GM12865 (cell line): Measurements from ENCODE around the gene TBC1D2B.

Source experiments
- DNase-seq: peaks from one replicate; pipeline ENCODE4 v3.0.0; 2010; ENCODE audit warnings: low read depth
- H3K4me3 ChIP-seq: 2 replicates; pipeline ENCODE4 v1.5.1; 2011; ENCODE audit warnings: mild to moderate bottlenecking, low read depth, low read length, control low read depth
- TF ChIP-seq, protein P1 (sequence below): IDR thresholded peaks from 2 replicates; pipeline ENCODE4 v1.5.1; 2011; ENCODE audit warnings: low read length, control low read depth, low read depth, inconsistent platforms; ENCODE audit not compliant: insufficient read depth; ENCODE audit errors: missing control alignments

TBC1D2B gene

DNA sequence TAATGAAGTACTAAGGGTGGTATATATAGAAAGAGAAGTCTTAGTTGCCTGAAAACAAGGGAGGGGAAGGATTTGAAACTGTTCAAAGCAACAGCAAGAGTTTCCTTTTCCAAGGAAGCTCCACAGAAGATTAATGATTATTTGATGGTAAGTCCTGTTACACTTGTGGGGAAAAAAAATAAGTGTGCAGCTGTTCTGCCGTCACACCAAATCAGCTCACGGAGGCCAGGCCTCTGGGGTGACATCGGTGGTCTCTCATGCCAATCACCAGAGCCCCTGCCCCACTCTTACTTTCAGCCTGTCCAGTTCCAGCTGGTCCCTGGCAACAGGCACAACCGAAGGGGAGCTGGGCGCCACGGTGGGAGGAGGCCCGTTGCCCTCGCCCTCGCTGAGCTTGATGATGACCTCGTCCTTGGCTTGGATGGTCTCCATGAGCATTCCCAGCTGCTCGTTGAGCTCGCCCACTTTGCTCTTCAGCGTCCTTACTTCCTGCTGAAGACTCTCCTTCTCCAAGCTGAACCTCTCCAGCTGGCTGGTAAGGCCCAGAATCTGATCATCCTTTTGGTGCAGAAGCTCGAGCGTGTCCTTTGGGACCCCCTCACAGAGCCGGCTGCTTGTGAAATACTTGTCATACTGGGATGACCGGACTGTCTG, 53.5 kb downstream of the TBC1D2B start:
- DNase-seq, result no peak
- no peak overlapping the region for H3K4me3 ChIP-seq
- TF ChIP-seq, protein P1, sequence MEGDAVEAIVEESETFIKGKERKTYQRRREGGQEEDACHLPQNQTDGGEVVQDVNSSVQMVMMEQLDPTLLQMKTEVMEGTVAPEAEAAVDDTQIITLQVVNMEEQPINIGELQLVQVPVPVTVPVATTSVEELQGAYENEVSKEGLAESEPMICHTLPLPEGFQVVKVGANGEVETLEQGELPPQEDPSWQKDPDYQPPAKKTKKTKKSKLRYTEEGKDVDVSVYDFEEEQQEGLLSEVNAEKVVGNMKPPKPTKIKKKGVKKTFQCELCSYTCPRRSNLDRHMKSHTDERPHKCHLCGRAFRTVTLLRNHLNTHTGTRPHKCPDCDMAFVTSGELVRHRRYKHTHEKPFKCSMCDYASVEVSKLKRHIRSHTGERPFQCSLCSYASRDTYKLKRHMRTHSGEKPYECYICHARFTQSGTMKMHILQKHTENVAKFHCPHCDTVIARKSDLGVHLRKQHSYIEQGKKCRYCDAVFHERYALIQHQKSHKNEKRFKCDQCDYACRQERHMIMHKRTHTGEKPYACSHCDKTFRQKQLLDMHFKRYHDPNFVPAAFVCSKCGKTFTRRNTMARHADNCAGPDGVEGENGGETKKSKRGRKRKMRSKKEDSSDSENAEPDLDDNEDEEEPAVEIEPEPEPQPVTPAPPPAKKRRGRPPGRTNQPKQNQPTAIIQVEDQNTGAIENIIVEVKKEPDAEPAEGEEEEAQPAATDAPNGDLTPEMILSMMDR, result no peak

DNA sequence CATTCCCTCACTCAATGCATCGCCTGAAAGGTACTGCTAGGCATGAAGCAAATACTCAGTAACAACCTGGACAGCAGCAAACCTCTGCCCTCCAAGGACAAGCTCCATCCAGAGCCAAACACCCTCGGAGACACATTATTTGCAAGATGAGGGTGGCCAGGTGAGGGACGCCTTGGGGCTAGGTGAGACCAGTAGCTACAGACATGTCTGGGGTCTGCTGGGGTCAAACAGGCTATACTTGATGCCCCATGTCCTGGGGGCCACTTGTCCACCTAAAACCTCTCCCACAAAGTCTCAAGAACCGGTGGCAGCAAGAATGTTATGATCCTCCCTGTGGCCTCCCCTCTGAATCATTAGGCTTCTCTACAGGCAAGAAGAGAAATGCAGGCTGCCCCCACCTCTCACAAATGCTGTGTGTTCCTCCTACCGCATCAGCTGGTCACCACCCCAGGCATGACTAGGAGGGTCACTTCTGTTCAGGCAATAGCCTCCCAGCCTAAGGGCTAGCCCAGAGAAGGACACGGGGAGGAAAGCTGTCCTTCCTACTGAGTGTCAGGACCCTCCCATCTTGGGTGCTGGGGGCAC, 54.3 kb downstream of the TBC1D2B start:
- no peak overlapping the region for H3K4me3 ChIP-seq
- TF ChIP-seq, protein P1, result no peak
- DNase-seq, result no peak

DNA sequence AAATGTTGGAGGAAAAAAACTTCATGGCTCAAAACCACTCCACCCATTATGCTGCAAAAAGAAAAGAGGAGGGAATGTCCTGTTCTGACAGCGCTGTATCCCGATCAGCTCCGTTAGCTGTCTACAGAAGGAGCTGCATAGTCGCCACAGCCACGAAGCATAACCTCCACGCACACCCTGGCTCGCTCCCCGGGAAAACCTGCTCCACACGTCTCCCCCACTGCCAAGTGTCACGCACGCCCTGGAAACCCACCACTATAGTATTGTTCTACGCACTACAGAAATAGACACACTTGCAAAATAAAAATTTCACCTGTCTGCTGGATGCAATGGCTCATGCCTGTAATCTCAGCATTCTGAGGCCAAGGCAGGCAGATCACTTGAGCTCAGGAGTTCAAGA, 55.8 kb downstream of the TBC1D2B start:
- H3K4me3 ChIP-seq, result no peak overlapping the region
- DNase-seq, result no peak
- TF ChIP-seq, protein P1, result no peak

DNA sequence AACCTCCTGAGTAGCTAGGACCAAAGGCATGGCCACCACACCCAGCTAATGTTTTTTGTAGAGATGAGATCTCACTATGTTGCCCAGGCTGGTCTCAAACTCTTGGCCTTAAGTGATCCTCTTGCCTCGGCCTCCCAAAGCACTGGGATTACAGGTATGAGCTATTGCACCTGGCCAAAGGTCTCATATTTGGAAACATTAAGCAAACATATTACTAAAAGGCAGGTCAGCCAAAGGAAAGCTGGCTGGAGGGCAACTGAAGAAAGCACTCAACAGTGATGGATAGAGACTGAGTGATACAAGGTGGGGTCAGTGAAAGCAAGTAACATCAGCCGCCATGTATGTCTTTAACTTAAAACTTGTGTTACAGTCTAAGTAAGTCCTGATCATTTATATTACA, 57.5 kb downstream of the TBC1D2B start:
- H3K4me3 ChIP-seq, result no peak overlapping the region
- DNase-seq, result no peak
- TF ChIP-seq, protein P1, result no peak

DNA sequence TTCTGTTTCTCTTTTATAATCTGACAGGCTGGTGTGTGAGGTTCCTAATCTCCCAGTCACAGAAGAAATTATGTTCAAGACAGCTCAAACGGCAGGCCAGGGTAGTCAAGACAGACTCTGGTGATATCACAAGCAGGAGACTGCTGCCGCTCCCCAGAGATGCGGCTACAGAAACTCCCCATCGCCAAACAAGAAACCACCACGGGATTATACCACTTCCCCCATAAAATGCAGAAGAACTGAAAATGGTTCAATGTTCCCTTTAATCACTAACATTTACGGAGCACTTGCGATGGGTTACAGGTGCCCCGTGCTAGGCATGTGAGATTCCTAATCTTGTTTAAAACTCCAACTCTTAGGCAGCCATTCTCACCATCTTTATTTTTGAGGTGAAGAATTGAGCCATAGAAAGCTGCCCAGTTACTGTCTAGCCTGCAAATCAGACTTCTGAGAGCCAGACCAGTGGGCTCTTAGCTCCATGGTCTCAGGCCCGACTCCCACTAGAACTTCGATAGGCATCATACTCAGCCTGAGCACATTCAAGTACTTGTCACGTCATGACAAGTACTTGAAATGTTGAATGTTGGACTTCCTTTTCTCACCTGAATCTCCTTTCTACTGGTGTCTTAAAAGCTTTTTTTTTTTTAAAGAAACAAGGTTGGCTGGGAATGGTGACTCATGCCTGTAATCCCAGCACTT, 58.4 kb downstream of the TBC1D2B start:
- TF ChIP-seq, protein P1, result no peak
- DNase-seq, result peak; percentile 26
- no peak overlapping the region for H3K4me3 ChIP-seq

DNA sequence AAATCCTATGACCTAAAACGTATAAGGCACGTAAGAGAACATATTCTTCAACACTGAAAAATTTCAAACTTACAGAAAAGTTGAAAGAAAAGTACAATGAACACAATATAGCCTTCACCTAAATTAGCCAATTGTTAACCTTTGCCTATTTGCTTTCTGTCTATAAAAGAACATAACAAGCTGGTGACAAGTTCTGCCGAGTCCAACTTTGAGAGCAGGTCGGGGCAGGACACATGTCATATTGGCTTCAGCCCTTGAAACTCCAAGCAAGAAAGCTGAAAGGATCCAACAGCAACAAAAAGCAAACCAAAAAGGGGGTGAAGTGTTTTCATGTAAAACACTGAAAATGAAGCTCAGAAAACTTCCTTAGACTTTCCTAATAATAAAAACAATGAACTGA, 59.1 kb downstream of the TBC1D2B start:
- no peak overlapping the region for H3K4me3 ChIP-seq
- TF ChIP-seq, protein P1, result no peak

DNA sequence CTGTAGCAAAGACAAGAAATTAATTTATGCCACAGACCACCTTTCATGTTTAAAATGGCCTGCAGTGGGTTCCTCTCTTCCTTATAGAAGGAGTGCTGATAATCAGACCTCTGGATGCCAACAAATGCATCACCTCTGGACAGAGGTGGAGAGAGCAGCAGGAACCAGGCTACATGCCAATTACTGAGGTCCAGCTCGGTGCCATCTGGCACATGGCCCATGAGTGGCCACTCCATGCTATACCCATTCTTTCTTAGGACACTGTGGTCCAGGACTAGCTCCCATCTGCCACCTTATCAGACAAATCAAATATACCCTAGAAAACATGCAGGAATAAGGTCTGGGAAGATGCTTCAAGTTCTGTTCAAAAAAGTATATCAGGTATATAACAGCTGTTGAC, 60.7 kb downstream of the TBC1D2B start:
- no peak overlapping the region for H3K4me3 ChIP-seq
- DNase-seq, result no peak
- TF ChIP-seq, protein P1, result no peak

More for the DNA sequence above, 59.1 kb downstream of the TBC1D2B start:
- no peak for DNase-seq
